Glutamatergic neuron (in vitro differentiated cells): Measurements from ENCODE around the gene HIPK2. TPM values are rescaled to one million over a fixed set of nuclear protein-coding genes. Genes with fewer than 3 reads are reported as not detected.

Source experiments
- DNase-seq: peaks from one replicate; pipeline ENCODE4 v3.0.0; 2022
- H3K27ac Mint-ChIP-seq: one replicate; pipeline ENCODE4 v1.8.0; 2020; ENCODE audit warnings: mild to moderate bottlenecking, mixed read lengths, inconsistent platforms; ENCODE audit not compliant: unreplicated experiment
- H3K27me3 Mint-ChIP-seq: one replicate; pipeline ENCODE4 v1.8.0; 2020; ENCODE audit warnings: mild to moderate bottlenecking, moderate library complexity, mixed read lengths, inconsistent platforms; ENCODE audit not compliant: unreplicated experiment
- H3K36me3 Mint-ChIP-seq: one replicate; pipeline ENCODE4 v1.8.0; 2020; ENCODE audit warnings: mild to moderate bottlenecking, mixed read lengths, inconsistent platforms; ENCODE audit not compliant: unreplicated experiment
- H3K4me1 Mint-ChIP-seq: one replicate; pipeline ENCODE4 v1.8.0; 2020; ENCODE audit warnings: mild to moderate bottlenecking, low read depth, mixed read lengths, inconsistent platforms; ENCODE audit not compliant: unreplicated experiment
- H3K4me3 Mint-ChIP-seq: one replicate; pipeline ENCODE4 v1.8.0; 2020; ENCODE audit warnings: mild to moderate bottlenecking, mixed read lengths, inconsistent platforms; ENCODE audit not compliant: unreplicated experiment
- H3K9me3 Mint-ChIP-seq: one replicate; pipeline ENCODE4 v1.8.0; 2020; ENCODE audit warnings: mild to moderate bottlenecking, moderate library complexity, mixed read lengths, inconsistent platforms; ENCODE audit not compliant: unreplicated experiment
- CTCF ChIP-seq: fragments of 200-600 bp; sonication (generic); IDR thresholded peaks from one replicate; pipeline ENCODE4 v1.5.0; 2021; ENCODE audit not compliant: partially characterized antibody, unreplicated experiment
- total RNA-seq: library from RNA; stranded (reverse); fragmentation: NEBNext Ultra II Directional; extraction: Animal tissue kit (Norgen Biotek cat#: 25700); gene quantifications from one replicate; pipeline ENCODE4 v1.2.1, GENCODE V29; 2021; ENCODE audit not compliant: unreplicated experiment

Gene HIPK2
- total RNA-seq, 1 donor from 2014 or later, result 36.9 TPM

- Mint-ChIP-seq H3K27ac (peak overlapping the region; percentile 25), H3K4me1 (peaks cover 33% of the 10 kb centered on the region), H3K4me3 (peak overlapping the region; percentile 7)
Measured at GRCh38 chr7:139745678-139746143, 32.1 kb downstream of the HIPK2 start.

GRCh38 chr7:139744768-139745677 lies 32.8 kb downstream of the HIPK2 start:
- peaks cover 3% of the 10 kb centered on the region for H3K9me3 Mint-ChIP-seq
- peaks cover 36% of the 10 kb centered on the region for H3K4me1 Mint-ChIP-seq
- peaks cover 2% of the 10 kb centered on the region for H3K27me3 Mint-ChIP-seq
- H3K36me3 Mint-ChIP-seq, result no peaks in the 10 kb centered on the region
- no peak for DNase-seq
- no peak for TF ChIP-seq CTCF
- H3K27ac Mint-ChIP-seq, result no peak overlapping the region
- H3K4me3 Mint-ChIP-seq, result no peak overlapping the region

More at GRCh38 chr7:139745678-139746143, 32.1 kb downstream of the HIPK2 start:
- H3K27me3 Mint-ChIP-seq, result peaks cover 2% of the 10 kb centered on the region
- no peak for DNase-seq
- peaks cover 3% of the 10 kb centered on the region for H3K9me3 Mint-ChIP-seq
- H3K36me3 Mint-ChIP-seq, result no peaks in the 10 kb centered on the region
- TF ChIP-seq CTCF, result no peak

- Mint-ChIP-seq H3K4me3 (no peak overlapping the region), H3K9me3 (peaks cover 3% of the 10 kb centered on the region), H3K4me1 (peaks cover 29% of the 10 kb centered on the region), H3K27me3 (peaks cover 2% of the 10 kb centered on the region), H3K27ac (no peak overlapping the region), H3K36me3 (no peaks in the 10 kb centered on the region)
- DNase-seq, result no peak
- TF ChIP-seq CTCF, result no peak
Measured at GRCh38 chr7:139743967-139744767, 33.6 kb downstream of the HIPK2 start.

GRCh38 chr7:139743267-139743966 lies 34.4 kb downstream of the HIPK2 start:
- H3K9me3 Mint-ChIP-seq, result peaks cover 3% of the 10 kb centered on the region
- H3K4me3 Mint-ChIP-seq, result no peak overlapping the region
- no peak for DNase-seq
- H3K27me3 Mint-ChIP-seq, result peaks cover 2% of the 10 kb centered on the region
- no peak overlapping the region for H3K27ac Mint-ChIP-seq
- H3K36me3 Mint-ChIP-seq, result no peaks in the 10 kb centered on the region
- H3K4me1 Mint-ChIP-seq, result peaks cover 29% of the 10 kb centered on the region
- TF ChIP-seq CTCF, result no peak
